CD14-positive monocyte (primary cell): ENCODE measurements around the gene XKR7. TPM values are rescaled to one million over a fixed set of nuclear protein-coding genes. Genes with fewer than 3 reads are reported as not detected.

Source experiments
- DNase-seq, 3 donors: peaks; one replicate each; pipeline ENCODE4 v3.0.0-alpha.2; 2011 to 2022
- H2AFZ ChIP-seq: 2 replicates; pipeline ENCODE4 v1.6.0; 2012; ENCODE audit warnings: mild to moderate bottlenecking, low read depth, low read length, inconsistent platforms; ENCODE audit not compliant: insufficient read depth, poor library complexity, severe bottlenecking
- H3K27ac ChIP-seq, 2 donors: 1 replicate in 1 of 2; 2 replicates in 1 of 2; pipeline ENCODE4 v1.5.1; 2012 to 2013; ENCODE audit warnings: low read length in 2 of 2, control low read depth in 1 of 2, inconsistent platforms in 1 of 2, low read depth in 1 of 2, mild to moderate bottlenecking in 1 of 2
- H3K27me3 ChIP-seq, 2 donors: one replicate each; pipeline versions ENCODE4 v1.6.0 to v1.6.1; 2011 to 2013; ENCODE audit warnings: low read length in 2 of 2; ENCODE audit not compliant: control insufficient read depth in 2 of 2, insufficient read depth in 2 of 2
- H3K36me3 ChIP-seq, 2 donors: replicated peaks in 1 of 2; 1 replicate in 1 of 2; 2 replicates in 1 of 2; pipeline versions ENCODE4 v1.5.1 to v1.6.1; 2012 to 2013; ENCODE audit warnings: low read length in 2 of 2, control low read depth in 1 of 2, inconsistent platforms in 1 of 2, mild to moderate bottlenecking in 1 of 2; ENCODE audit not compliant: insufficient read depth in 2 of 2, control insufficient read depth in 1 of 2
- H3K4me1 ChIP-seq, 2 donors: 1 replicate in 1 of 2; 2 replicates in 1 of 2; pipeline versions ENCODE4 v1.5.1 to v1.6.1; 2012 to 2013; ENCODE audit warnings: low read length in 2 of 2, control low read depth in 1 of 2, inconsistent platforms in 1 of 2, mild to moderate bottlenecking in 1 of 2, moderate library complexity in 1 of 2; ENCODE audit not compliant: insufficient read depth in 2 of 2, control insufficient read depth in 1 of 2
- H3K4me2 ChIP-seq: replicated peaks from 2 replicates; pipeline ENCODE3; 2012; ENCODE audit warnings: low read length, moderate library complexity, mild to moderate bottlenecking; ENCODE audit not compliant: poor library complexity, severe bottlenecking; ENCODE audit errors: extremely low read depth
- H3K4me3 ChIP-seq, 3 experiments: fragments of 200-600 bp in 1 of 3; sonication (generic) in 1 of 3; replicated peaks in 1 of 3; 1 replicate in 2 of 3; 2 replicates in 1 of 3; pipeline ENCODE4 v1.5.1; 2011 to 2013; ENCODE audit warnings: low read length in 3 of 3, mild to moderate bottlenecking in 3 of 3, control low read depth in 2 of 3, low read depth in 2 of 3, inconsistent platforms in 1 of 3, moderate library complexity in 1 of 3
- H3K79me2 ChIP-seq: 2 replicates; pipeline ENCODE4 v1.6.0; 2012; ENCODE audit warnings: mild to moderate bottlenecking, control low read depth, inconsistent platforms, low read length, moderate library complexity; ENCODE audit not compliant: insufficient read depth
- H3K9ac ChIP-seq: 2 replicates; pipeline ENCODE4 v1.6.0; 2017; ENCODE audit warnings: low read length, mild to moderate bottlenecking; ENCODE audit not compliant: insufficient read depth, poor library complexity, severe bottlenecking
- H3K9me3 ChIP-seq, 2 donors: replicated peaks in 1 of 2; 1 replicate in 1 of 2; 2 replicates in 1 of 2; pipeline versions ENCODE4 v1.5.1 to v1.6.1; 2012 to 2013; ENCODE audit warnings: low read length in 2 of 2, control low read depth in 1 of 2; ENCODE audit not compliant: control insufficient read depth in 1 of 2, insufficient read depth in 1 of 2
- H4K20me1 ChIP-seq: 2 replicates; pipeline ENCODE4 v1.6.0; 2012; ENCODE audit warnings: mild to moderate bottlenecking, low read length, control low read depth, moderate library complexity; ENCODE audit not compliant: insufficient read depth
- H3K27ac Mint-ChIP-seq, 7 donors: one replicate each; pipeline ENCODE4 v1.8.0; 2020; ENCODE audit warnings: mild to moderate bottlenecking in 7 of 7, mixed read lengths in 7 of 7, moderate library complexity in 6 of 7, inconsistent platforms in 2 of 7
- H3K27me3 Mint-ChIP-seq, 3 donors: one replicate each; pipeline ENCODE4 v1.8.0; 2021 to 2022; ENCODE audit warnings: low read depth in 3 of 3, mild to moderate bottlenecking in 3 of 3, mixed read lengths in 3 of 3, moderate library complexity in 3 of 3, inconsistent platforms in 1 of 3
- H3K36me3 Mint-ChIP-seq, 2 donors: one replicate each; pipeline ENCODE4 v1.8.0; 2020; ENCODE audit warnings: mixed read lengths in 2 of 2, inconsistent platforms in 1 of 2, mild to moderate bottlenecking in 1 of 2
- H3K4me1 Mint-ChIP-seq: one replicate; pipeline ENCODE4 v1.8.0; 2020; ENCODE audit warnings: mild to moderate bottlenecking, mixed read lengths
- H3K4me3 Mint-ChIP-seq, 2 donors: one replicate each; pipeline ENCODE4 v1.8.0; 2020; ENCODE audit warnings: mild to moderate bottlenecking in 2 of 2, mixed read lengths in 2 of 2, moderate library complexity in 1 of 2
- H3K9me3 Mint-ChIP-seq, 7 donors: one replicate each; pipeline ENCODE4 v1.8.0; 2020 to 2022; ENCODE audit warnings: mixed read lengths in 7 of 7, mild to moderate bottlenecking in 6 of 7, moderate library complexity in 6 of 7, inconsistent platforms in 2 of 7
- CTCF ChIP-seq: fragments of 200-600 bp; IDR thresholded peaks from one replicate; pipeline ENCODE4 v1.8.0; 2022; ENCODE audit warnings: antibody characterized with exemption, mild to moderate bottlenecking
- WGBS: methylation state at CpG from one replicate; pipeline ENCODE4 v1.1.5; 2013; ENCODE audit warnings: missing lambda C conversion rate; ENCODE audit not compliant: insufficient coverage; 5-methylcytosine and 5-hydroxymethylcytosine counted together
- intact Hi-C, 2 donors: fragments of 100-400 bp; cut with micrococcal nuclease; formaldehyde crosslinking; loops; one replicate each; pipeline versions ENCODE4 v1.15.0 to v1.15.1; 2023
- polyA plus RNA-seq, 3 donors: library from polyadenylated mRNA; depleted of rRNA in 1 of 3; unstranded in 2 of 3; stranded (reverse) in 1 of 3; fragments of 300-500 nt in 2 of 3; fragments of >200 nt in 1 of 3; fragmentation: Illumina TruSeq in 2 of 3; gene quantifications; 1 replicate in 2 of 3; 2 replicates in 1 of 3; pipeline ENCODE4 v1.2.3, GENCODE V29; 2012 to 2021

The XKR7 gene
- polyA plus RNA-seq, 3 donors: 0.02 to 0.43 TPM; not detected in 1

DNA sequence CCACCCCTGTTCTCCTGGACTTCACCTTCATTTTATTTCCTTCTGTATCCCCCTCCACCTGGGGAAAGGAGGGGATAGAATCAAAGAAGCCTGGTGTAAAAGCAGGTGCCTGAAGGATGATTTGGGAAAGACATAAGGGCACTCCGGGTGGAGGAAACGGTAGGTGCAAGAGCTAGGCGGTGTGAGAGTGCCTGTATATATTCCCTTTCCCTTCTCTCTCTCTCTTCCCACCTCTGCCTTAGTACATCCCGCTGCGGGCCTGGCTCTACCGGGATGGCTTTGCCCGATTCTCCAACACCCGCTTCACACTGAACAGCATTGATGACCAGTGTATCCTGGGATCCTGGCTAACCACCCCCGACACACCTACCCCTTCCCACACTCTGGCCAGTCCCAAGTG, 42.3 kb upstream of the XKR7 start:
- no peaks in the 10 kb centered on the region for H3K79me2 ChIP-seq
- TF ChIP-seq CTCF: no peak
- no peaks in the 10 kb centered on the region for H3K4me1 ChIP-seq
- H2AFZ ChIP-seq: no peak overlapping the region
- Mint-ChIP-seq H3K27ac (no peak overlapping the region), H3K27me3 (peaks cover 5 to 9% (median 8%) of the 10 kb centered on the region in 3 donors), H3K36me3 (no peaks in the 10 kb centered on the region), H3K4me3 (no peak overlapping the region), H3K4me1 (peaks cover 5% of the 10 kb centered on the region), H3K9me3 (peaks cover 0 to 1% (median 0%) of the 10 kb centered on the region in 7 donors)
- intact Hi-C loops: no loop called here
- no peak overlapping the region for H3K4me2 ChIP-seq
- H3K36me3 ChIP-seq: no peaks in the 10 kb centered on the region
- no peak overlapping the region for H3K4me3 ChIP-seq
- WGBS: 92% methylated on average over 6 of the region's 9 CpGs
- DNase-seq: no peak
- H3K9ac ChIP-seq: no peak overlapping the region
- H3K9me3 ChIP-seq: no peaks in the 10 kb centered on the region
- H3K27ac ChIP-seq: no peak overlapping the region
- H3K27me3 ChIP-seq: no peaks in the 10 kb centered on the region
- no peaks in the 10 kb centered on the region for H4K20me1 ChIP-seq

- Histone ChIP-seq H3K4me3 (no peak overlapping the region), H3K4me1 (no peaks in the 10 kb centered on the region), H3K9ac (no peak overlapping the region), H2AFZ (no peak overlapping the region), H3K36me3 (no peaks in the 10 kb centered on the region), H3K9me3 (no peaks in the 10 kb centered on the region), H3K79me2 (no peaks in the 10 kb centered on the region), H4K20me1 (no peaks in the 10 kb centered on the region), H3K27ac (no peak overlapping the region), H3K4me2 (no peak overlapping the region), H3K27me3 (no peaks in the 10 kb centered on the region)
- no CpG with 5 or more reads among the region's 2 CpGs for WGBS
- Mint-ChIP-seq H3K27ac (no peak overlapping the region), H3K4me3 (no peak overlapping the region), H3K9me3 (no peaks in the 10 kb centered on the region), H3K4me1 (peaks cover 7% of the 10 kb centered on the region), H3K36me3 (no peaks in the 10 kb centered on the region), H3K27me3 (peaks cover 3 to 11% (median 8%) of the 10 kb centered on the region in 3 donors)
- no peak for TF ChIP-seq CTCF
- intact Hi-C loops: no loop called here
- no peak for DNase-seq
Measured at GRCh38 chr20:31926493-31926892, 41.5 kb upstream of the XKR7 start.
